HFFc6 (cell line): ENCODE results near the gene TNF. TPM values are rescaled to one million over a fixed set of nuclear protein-coding genes. Genes with fewer than 3 reads are reported as not detected.

Experiments
- DNase-seq: peaks from one replicate; pipeline ENCODE4 v3.0.0-alpha.2; 2018
- H3K27ac Mint-ChIP-seq: 2 replicates; pipeline ENCODE4 v1.8.0; 2020; ENCODE audit warnings: mild to moderate bottlenecking, mixed read lengths
- H3K27me3 Mint-ChIP-seq: 2 replicates; pipeline ENCODE4 v1.8.0; 2021; ENCODE audit warnings: mild to moderate bottlenecking, moderate library complexity, mixed read lengths; ENCODE audit not compliant: insufficient read depth
- H3K36me3 Mint-ChIP-seq: 2 replicates; pipeline ENCODE4 v1.8.0; 2021; ENCODE audit warnings: low read depth, mixed read lengths
- H3K4me1 Mint-ChIP-seq: 2 replicates; pipeline ENCODE4 v1.8.0; 2020; ENCODE audit warnings: low read depth, mixed read lengths
- H3K4me3 Mint-ChIP-seq: 2 replicates; pipeline ENCODE4 v1.8.0; 2020; ENCODE audit warnings: mild to moderate bottlenecking, moderate library complexity, mixed read lengths
- H3K9me3 Mint-ChIP-seq: 2 replicates; pipeline ENCODE4 v1.8.0; 2020; ENCODE audit warnings: mild to moderate bottlenecking, mixed read lengths
- long read RNA-seq: library from polyadenylated mRNA; unstranded; transcript quantifications from one replicate; pipeline ENCODE4 v2.0.0, GENCODE V29; 2019
- total RNA-seq, 6 experiments: library from RNA; stranded (reverse); fragmentation: NEBNext Ultra II Directional; extraction: Animal tissue kit (Norgen Biotek cat#: 25700); gene quantifications; 2 replicates in 1 of 6; 3 replicates in 5 of 6; pipeline ENCODE4 v1.2.3, GENCODE V29; 2021
- TF ChIP-seq, protein P1 (sequence below): fragments of 200-600 bp; sonication (generic); IDR thresholded peaks from 2 replicates; pipeline ENCODE4 v1.5.0; 2021; ENCODE audit warnings: antibody characterized with exemption, mild to moderate bottlenecking

Gene TNF
- total RNA-seq = under 1 TPM; 0.12 to 0.41 (median 0.23) TPM
- long read RNA-seq = 0 reads

DNA sequence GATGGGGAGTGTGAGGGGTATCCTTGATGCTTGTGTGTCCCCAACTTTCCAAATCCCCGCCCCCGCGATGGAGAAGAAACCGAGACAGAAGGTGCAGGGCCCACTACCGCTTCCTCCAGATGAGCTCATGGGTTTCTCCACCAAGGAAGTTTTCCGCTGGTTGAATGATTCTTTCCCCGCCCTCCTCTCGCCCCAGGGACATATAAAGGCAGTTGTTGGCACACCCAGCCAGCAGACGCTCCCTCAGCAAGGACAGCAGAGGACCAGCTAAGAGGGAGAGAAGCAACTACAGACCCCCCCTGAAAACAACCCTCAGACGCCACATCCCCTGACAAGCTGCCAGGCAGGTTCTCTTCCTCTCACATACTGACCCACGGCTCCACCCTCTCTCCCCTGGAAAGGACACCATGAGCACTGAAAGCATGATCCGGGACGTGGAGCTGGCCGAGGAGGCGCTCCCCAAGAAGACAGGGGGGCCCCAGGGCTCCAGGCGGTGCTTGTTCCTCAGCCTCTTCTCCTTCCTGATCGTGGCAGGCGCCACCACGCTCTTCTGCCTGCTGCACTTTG lies at the start of gene TNF:
TSS of gene TNF (plus strand) at position 231 of the 567 bp plus-strand sequence. CDS start at position 408, 177 bp downstream.
- TF ChIP-seq, protein P1, sequence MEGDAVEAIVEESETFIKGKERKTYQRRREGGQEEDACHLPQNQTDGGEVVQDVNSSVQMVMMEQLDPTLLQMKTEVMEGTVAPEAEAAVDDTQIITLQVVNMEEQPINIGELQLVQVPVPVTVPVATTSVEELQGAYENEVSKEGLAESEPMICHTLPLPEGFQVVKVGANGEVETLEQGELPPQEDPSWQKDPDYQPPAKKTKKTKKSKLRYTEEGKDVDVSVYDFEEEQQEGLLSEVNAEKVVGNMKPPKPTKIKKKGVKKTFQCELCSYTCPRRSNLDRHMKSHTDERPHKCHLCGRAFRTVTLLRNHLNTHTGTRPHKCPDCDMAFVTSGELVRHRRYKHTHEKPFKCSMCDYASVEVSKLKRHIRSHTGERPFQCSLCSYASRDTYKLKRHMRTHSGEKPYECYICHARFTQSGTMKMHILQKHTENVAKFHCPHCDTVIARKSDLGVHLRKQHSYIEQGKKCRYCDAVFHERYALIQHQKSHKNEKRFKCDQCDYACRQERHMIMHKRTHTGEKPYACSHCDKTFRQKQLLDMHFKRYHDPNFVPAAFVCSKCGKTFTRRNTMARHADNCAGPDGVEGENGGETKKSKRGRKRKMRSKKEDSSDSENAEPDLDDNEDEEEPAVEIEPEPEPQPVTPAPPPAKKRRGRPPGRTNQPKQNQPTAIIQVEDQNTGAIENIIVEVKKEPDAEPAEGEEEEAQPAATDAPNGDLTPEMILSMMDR = no peak
- peak; percentile 18 for DNase-seq
- H3K36me3 Mint-ChIP-seq = no peaks in the 10 kb centered on the region
- H3K4me3 Mint-ChIP-seq = peak within 1 kb of the TSS; percentile 51
- H3K9me3 Mint-ChIP-seq = no peaks in the 10 kb centered on the region
- peaks cover 11% of the 10 kb centered on the region for H3K27me3 Mint-ChIP-seq
- H3K27ac Mint-ChIP-seq = peak within 1 kb of the TSS; percentile 1; the same call in 1 of the 2 replicates
- peaks cover 27% of the 10 kb centered on the region for H3K4me1 Mint-ChIP-seq

DNA sequence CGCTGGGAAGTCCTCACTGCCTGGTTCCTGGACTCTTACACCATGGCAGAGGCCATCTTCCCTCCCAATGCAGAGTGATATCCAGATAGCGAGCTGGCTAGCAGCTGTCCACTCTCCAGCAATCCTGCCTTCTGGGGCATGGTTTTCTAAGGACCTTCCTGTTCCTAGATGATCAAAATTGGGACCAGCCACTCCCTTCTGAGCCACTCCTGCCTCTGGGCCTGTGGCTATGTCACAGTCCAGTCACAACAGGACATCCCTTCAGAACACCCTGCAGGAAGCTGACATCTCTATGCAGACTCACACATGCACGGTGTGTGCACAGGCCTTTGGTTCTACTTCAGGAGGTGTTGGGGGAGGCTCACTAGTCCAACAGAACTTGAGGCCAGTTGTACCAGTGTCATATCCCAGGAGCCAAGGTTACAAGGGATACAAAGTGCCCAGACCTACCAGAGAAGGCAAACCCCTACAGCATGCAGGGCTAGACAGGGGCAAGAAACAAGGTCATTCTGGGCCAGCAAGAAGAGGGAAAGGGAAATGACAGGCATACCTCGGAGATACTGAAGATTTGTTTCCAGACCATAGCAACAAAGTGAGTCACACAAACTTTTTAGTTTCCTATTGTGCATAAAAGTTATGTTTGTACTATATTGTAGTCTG lies 49.3 kb upstream of the TNF start:
- Mint-ChIP-seq H3K4me1 (peaks cover 36% of the 10 kb centered on the region), H3K27ac (peak overlapping the region; percentile 91), H3K4me3 (peak overlapping the region; percentile 0; the same call in 1 of the 2 replicates), H3K27me3 (peaks cover 5% of the 10 kb centered on the region), H3K9me3 (no peaks in the 10 kb centered on the region), H3K36me3 (peaks cover 15% of the 10 kb centered on the region)
- peak; percentile 72 for DNase-seq
- TF ChIP-seq, protein P1 = no peak

DNA sequence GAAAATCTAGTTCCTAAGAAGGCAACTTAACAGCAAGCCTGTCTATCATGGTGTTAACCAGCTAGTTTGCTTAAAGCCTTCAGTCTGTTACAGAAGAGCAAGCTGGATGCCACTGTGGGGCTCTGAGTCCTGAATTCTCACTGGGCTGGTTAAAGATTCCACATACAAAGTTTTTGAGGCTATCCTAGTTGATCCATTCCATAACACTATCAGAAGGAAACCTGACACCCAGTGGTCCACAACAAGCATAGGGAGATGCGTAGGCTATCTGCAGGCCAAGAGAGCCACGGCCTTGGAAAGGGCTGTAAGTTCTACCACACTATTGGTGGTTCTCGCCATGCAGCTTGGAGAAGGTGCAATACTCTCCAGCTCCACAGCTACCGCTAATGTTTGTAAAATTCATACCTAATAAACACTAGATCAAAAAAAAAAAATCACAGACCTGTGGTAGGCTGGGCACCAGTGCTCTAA lies 47.0 kb upstream of the TNF start:
- Mint-ChIP-seq H3K36me3 (peaks cover 30% of the 10 kb centered on the region), H3K4me3 (no peak overlapping the region), H3K4me1 (peaks cover 40% of the 10 kb centered on the region), H3K9me3 (no peaks in the 10 kb centered on the region), H3K27ac (peak overlapping the region; percentile 71), H3K27me3 (peaks cover 5% of the 10 kb centered on the region)
- DNase-seq = no peak
- TF ChIP-seq, protein P1 = no peak

DNA sequence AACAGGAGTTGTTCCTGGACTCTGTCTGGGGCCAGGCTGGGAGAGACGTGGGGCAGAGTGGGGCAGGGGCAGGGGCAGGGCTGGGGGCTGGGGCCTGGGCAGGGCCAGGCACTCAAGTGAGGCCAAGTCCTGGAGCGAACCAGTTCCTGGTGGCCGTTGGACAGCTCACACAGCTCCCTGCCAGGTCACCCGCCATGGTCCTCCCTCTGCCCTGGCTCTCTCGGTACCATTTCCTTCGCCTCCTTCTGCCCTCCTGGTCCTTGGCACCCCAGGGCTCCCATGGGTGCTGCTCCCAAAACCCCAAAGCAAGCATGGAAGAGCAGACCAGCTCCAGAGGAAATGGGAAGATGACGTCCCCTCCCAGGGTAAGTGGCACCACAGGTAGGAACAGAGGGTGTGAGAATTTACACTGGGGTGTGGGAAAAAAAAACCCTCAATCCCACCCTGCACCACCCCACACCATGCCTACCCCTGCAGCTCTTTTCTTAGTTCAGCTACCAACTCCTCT lies 46.5 kb upstream of the TNF start, which contains the start of gene MCCD1:
TSS of gene MCCD1 (plus strand) at position 142 of the 508 bp plus-strand sequence. CDS start at position 195, 53 bp downstream.
- no peak for DNase-seq
- TF ChIP-seq, protein P1 = no peak
- Mint-ChIP-seq H3K4me1 (peaks cover 42% of the 10 kb centered on the region), H3K4me3 (no peak within 1 kb of the TSS), H3K36me3 (peaks cover 35% of the 10 kb centered on the region), H3K9me3 (no peaks in the 10 kb centered on the region), H3K27me3 (peaks cover 5% of the 10 kb centered on the region), H3K27ac (peak within 1 kb of the TSS; percentile 71)

DNA sequence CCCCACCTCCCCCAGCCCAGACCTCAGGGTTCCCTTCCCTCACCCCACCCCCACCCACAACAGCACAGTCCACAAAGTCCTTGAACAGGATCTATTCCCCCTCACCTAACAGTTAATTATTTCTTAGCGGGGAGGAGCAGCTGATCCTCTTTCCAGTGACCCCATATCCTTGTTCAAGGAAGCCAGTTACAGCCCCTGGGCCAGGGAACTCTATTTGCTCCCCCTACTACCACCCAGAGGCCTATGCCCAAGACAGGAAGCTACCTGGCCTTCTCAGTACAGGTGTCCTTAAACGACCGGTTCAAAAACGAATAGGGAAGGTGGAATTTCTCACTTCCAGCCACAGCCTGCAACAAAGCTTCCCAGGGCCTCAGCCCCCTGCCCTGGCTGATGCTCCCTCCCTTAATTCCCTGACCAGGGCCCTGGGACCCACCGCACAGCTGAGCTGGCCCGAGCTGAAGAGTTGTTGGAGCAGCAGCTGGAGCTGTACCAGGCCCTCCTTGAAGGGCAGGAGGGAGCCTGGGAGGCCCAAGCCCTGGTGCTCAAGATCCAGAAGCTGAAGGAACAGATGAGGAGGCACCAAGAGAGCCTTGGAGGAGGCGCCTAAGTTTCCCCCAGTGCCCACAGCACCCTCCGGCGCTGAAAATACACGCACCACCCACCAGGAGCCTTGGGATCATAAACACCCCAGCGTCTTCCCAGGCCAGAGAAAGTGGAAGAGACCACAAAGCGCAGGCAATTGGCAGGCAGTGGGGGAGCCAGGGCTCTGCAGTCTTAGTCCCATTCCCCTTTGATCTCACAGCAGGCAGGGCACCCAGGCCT lies 45.8 kb upstream of the TNF start:
- peaks cover 35% of the 10 kb centered on the region for H3K36me3 Mint-ChIP-seq
- no peak overlapping the region for H3K4me3 Mint-ChIP-seq

More for the DNA sequence above, 45.8 kb upstream of the TNF start:
- TF ChIP-seq, protein P1 = no peak
- peaks cover 42% of the 10 kb centered on the region for H3K4me1 Mint-ChIP-seq
- H3K27ac Mint-ChIP-seq = peak overlapping the region; percentile 42
- DNase-seq = no peak
- H3K9me3 Mint-ChIP-seq = no peaks in the 10 kb centered on the region
- peaks cover 8% of the 10 kb centered on the region for H3K27me3 Mint-ChIP-seq
